Stimulated activated naive CD4-positive, alpha-beta T cell treated with Interleukin-2 at 50 U/mL for 16 hours (primary cell): ENCODE results near the gene CTNNBIP1.
"Not testable (repeated sequence)": the region's sequence is repeated elsewhere in the genome, so short reads cannot be mapped to it uniquely, and the experiment has no call there.

Experiments used
- DNase-seq: peaks from one replicate; lab custom pipeline; 2025; lab: John Stamatoyannopoulos, UW

CTNNBIP1 gene

GRCh38 chr1:9910076-9910422 lies at the start of gene CTNNBIP1:
CTNNBIP1 (minus strand) TSS chr1:9910269; CDS start chr1:9872064, 38,205 bp downstream.
- DNase-seq, result no peak

DNA sequence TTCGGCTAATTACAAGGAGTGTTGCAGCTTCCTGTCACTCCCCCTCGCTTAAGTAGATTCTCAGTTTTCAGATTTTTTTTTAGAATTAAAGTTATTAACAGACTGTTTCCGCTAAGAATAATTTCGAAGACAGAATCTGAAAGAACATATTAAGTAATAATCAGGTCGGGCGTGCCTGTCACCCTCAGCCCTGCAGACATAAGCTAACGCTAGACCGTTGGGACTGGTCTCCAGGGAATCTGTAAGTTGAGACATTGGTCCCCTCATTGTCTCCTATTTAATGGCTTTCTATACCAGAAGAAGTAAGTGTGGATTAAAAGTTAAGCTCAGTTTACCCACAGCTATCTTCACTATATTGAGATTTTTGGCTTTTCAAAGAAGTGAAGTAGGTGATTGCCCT lies 47.7 kb upstream of the CTNNBIP1 start:
- DNase-seq, result no peak

DNA sequence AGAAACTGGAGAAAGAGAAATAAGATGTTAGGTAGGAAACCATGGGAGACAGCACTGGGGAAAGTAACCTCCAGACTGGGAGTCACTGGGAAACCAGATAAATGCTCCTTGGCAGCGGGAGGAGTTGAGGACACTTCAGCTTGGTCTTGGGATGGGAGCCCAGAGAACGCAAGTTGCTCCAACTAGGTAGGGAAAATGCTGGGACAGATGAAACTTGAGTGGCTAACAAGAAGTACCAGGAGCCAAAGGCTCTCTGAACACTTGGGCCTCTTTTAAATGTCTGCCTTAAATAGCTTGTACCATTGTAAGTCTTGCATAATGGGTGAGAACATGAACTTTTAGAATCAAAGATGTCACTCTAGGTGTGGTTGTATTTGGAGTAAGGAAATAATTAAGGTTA lies 36.2 kb upstream of the CTNNBIP1 start:
- no peak for DNase-seq

GRCh38 chr1:9942939-9943788 lies 33.1 kb upstream of the CTNNBIP1 start, which contains the start of the genes LZIC and NMNAT1:
LZIC (minus strand) TSS chr1:9943391; CDS start chr1:9936619, 6,772 bp downstream.
NMNAT1 (plus strand) TSS chr1:9943475; CDS start chr1:9972074, 28,599 bp downstream.
- peak; percentile 89 for DNase-seq

GRCh38 chr1:9942399-9942938 lies 32.4 kb upstream of the CTNNBIP1 start:
- no peak for DNase-seq

GRCh38 chr1:9929431-9930385 lies 19.6 kb upstream of the CTNNBIP1 start:
- DNase-seq, result no peak

- DNase-seq, result no peak
Observed at GRCh38 chr1:9927259-9927658, 17.2 kb upstream of the CTNNBIP1 start.

DNA sequence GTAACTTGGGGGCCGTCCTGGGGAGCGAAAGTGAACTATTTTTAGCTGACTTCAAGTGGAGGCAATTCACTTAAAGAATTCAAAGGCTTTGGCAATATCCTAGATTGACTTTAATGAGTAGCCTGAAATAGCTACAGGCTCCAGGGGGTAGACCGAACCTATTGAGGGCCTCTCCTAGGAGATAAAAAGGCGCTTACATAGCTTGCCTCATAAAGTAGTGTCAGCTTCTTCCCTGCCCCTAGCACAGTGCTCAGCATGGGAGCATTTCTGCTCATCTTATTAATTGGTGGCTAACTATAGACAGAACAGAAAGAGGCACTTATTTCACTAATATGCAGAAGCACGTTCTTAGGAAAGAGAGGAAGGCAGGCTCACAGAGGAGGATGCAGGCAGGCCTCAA lies 12.3 kb upstream of the CTNNBIP1 start:
- no peak for DNase-seq

DNA sequence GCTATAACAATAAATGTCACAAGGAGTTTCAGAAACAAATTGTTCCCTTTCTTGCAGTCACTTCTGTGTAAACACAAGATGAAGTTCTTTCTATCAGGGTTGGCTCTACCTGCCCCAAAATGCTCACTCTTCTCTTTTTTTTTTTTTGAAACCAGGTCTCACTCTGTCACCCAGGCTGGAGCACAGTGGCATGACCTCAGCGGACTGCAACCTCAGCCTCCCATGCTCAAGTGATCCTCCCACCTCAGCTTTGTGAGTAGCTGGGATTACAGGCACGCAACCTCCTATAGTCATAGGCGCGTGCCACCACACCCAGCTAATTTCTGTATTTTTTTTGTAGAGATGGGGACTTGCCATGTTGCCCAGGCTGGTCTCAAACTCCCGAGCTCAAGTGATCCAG lies 10.5 kb upstream of the CTNNBIP1 start:
- no peak for DNase-seq

DNA sequence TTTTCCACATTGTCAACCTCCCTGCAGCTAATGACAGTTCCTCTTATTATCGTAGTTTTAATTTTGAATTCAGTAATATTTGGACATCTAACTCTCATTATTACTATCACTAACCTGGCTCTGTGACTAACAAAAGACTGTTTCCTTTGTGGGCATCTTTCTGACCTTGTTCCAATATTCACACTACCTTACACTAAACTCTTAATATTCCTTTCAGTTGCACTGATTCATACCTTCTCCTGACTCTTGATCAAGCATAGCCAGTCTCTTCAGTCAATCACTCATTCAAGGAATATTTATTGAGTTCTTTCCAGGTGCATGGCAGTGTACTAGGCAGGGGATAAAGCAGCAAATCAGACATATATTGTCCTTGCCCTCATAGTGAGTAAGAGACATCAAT lies 7.8 kb upstream of the CTNNBIP1 start:
- DNase-seq, result no peak

GRCh38 chr1:9917495-9917894 lies 7.4 kb upstream of the CTNNBIP1 start:
- DNase-seq, result not testable (repeated sequence)

- DNase-seq, result no peak
Observed at GRCh38 chr1:9916452-9916851, 6.4 kb upstream of the CTNNBIP1 start.

DNA sequence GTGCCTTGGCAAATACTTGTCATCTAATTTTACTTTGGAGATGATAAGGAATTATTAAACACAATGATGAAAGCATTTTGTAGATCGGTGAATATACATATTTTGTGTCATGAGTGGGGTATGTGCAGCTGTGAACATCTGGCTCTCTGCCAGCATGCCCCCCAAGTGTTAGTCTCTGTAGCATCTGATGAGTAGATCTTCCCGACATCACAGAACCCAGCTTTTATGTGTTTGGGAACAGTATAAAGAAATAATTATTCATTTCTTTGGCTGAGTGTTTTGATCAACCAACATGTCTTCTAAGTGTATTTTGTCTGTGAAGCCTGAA lies 4.5 kb upstream of the CTNNBIP1 start:
- no peak for DNase-seq

DNA sequence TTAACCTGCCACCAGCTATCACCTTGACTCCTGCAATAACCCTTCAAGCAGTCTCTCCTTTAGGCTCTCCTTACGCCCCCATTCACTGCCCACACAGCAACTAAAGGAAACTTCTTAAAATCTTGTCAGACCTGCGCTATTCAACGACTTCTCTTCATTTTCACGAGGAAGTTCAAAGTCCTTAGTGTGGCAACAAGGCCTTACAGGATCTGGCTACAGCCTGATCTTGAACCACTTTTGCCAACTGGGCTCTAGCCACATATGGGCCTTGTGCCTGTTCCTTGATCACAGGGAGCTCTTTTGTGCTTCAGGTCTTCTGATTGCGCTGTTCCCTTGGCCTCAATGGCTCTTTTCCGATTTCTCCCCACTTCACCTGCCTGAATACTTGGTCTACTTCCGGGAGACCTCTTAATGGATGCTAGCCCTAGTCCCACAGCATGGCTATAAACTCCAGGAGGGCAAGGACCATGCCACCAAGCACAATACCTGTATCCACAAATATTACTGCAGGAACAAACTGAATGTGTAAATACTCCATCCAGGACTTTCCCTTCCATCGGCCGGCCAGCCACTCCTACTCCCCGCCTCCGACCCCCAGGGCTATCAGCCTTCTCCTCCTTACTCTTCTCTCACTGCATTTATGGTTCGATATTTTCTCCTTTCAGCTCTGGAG lies 2.3 kb upstream of the CTNNBIP1 start:
- no peak for DNase-seq

DNA sequence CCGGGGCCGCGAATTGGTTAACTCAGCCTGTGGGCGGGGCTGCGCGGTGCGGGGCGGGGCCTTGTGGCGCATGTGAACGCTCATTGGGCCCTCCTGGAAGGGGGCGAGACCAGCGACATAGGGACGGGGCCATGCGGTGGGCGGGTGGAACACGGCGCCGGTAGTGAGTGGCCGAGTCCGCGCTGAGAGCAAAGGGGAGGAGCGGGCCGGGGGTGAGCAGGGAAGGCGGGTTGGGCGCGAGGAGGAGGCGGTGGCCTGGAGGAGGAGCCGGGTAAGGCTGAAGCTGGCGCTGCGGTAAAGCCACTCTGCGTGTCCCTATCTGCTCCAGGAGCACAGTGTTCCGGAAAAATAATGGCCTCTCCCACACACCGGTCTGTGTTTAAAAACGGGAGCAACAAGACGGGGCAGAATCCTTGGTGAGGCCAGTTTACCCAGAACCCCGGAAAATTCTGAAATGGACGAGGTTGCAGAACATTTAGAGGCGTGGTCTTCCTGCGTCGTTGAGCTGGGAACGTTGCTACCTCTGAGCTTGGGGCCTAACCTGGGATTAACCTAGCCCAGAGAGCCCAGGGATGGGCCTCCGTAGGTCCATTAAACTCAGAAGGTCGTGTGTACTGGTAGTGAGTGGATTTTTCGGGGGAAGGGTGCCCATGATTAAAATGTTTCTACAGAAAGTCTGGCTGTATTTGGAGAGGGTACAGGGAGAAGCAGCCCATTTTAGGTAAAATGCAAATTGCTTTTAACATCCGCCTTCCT lies 532 bp upstream of the CTNNBIP1 start:
- DNase-seq, result peak; percentile 100

GRCh38 chr1:9909234-9910046 lies 629 bp downstream of the CTNNBIP1 start:
- DNase-seq, result peak; percentile 30

DNA sequence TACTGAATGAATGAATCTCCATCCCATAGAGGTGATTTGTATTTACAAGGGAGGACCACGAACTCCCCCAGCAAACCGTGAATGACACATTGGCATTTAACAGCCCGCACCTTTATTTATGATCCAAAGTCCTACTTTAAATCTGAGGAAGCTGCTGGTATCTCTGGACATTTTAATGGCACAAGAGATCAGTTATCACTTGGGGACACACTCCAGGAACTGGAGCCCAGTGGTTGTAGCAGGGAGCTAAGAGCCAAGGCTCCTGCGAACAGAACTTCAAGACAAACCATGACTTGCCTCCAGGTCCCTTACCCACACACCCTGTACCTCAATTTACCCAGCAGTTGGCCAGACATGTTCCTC lies 1.2 kb downstream of the CTNNBIP1 start:
- DNase-seq, result no peak

GRCh38 chr1:9907441-9907840 lies 2.6 kb downstream of the CTNNBIP1 start:
- DNase-seq, result no peak

- no peak for DNase-seq
Observed at GRCh38 chr1:9906466-9906865, 3.6 kb downstream of the CTNNBIP1 start.

DNA sequence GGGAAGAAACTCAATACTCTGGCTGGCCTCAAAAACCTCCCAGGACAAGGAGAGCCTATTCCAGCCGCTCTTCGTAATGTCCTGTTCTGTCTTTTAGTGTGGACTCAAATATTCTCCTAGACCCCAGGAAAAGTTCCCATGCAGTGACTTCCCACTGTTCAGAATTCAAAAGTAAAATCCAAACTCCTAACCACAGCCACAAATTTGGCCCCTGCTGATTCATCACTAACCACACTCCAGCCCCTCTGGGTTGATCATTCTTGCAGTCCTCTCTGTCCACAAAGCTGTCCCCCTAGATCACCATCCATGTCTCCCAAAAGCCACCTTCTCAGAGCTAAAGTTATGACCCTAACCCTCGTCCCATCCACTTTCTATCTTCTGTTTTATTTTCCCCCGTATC lies 5.1 kb downstream of the CTNNBIP1 start:
- DNase-seq, result no peak

DNA sequence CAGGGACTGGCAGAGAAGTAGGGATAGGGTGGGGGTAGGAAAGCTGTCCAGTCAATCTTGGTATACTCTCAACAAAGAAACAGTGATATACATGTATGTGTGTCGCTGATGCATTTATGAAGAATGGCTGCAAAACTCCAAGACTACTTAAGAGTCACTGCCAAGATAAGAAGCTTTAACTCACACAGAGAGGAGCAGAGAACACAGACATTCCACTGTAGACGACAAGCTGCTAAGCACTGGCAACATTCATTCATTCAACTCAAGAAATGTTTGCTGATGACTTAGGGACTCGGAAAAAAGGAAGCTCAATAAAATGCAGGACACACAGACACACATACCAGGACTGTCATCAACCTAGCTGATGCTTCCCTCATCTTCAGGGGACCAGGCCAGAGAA lies 5.5 kb downstream of the CTNNBIP1 start:
- DNase-seq, result no peak
